ENCODE results near the gene RBBP8NL. TPM values are rescaled to one million over a fixed set of nuclear protein-coding genes. Genes with fewer than 3 reads are reported as not detected.

Gene RBBP8NL
- total RNA-seq, 1 experiment from 2014 or later: 6.2 TPM

DNA sequence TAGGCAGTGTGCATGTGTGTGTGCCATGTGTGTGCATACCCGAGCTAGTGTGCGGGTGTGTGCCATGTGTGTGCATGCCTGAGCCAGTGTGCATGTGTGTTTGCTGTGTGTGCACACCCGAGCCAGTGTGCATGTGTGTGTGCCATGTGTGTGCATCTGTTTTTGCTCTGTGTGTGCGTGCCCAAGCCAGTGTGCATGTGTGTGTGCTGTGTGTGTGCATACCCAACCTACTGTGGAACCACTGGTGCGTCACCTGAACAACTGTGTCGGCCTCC is 5.7 kb downstream of the RBBP8NL start:
- no TSS peak for BruUV-seq (replicated peaks)

DNA sequence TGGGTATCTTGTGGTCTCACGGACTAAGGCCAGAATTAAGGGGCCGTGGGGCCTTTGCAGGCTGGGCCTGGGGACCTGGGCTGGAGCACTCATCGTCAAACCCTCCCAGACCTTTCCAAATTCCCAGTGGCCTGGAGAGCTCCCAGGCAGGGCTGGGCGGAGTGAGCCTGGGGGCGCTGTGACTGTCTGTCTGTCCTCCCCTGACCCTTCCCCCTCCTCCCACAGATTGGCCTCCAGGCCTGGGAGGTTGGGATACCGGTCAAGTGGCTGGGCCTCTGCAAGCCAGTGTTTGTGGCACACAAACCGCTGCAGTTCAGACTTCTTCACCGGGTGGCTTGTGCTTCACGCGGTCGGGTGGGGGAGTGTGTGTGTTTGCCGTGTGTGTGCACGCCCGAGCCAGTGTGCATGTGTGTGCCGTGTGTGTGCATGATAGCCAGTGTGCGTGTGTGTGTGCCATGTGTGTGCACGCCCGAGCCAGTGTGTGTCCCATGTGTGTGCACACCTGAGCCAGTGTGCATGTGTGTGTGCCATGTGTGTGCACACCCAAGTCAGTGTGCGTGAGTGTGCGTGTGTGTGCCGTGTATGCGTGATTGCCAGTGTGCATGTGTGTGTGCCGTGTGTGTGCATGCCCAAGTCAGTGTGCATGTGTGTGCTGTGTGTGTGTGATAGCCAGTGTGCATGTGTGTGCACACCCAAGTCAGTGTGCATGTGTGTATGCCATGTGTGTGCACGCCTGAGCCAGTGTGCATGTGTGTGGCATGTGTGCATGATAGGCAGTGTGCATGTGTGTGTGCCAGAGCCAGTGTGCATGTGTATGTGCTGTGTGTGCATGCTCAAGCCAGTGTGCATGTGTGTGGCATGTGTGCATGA is 6.3 kb downstream of the RBBP8NL start:
- TF ChIP-seq, protein P1, sequence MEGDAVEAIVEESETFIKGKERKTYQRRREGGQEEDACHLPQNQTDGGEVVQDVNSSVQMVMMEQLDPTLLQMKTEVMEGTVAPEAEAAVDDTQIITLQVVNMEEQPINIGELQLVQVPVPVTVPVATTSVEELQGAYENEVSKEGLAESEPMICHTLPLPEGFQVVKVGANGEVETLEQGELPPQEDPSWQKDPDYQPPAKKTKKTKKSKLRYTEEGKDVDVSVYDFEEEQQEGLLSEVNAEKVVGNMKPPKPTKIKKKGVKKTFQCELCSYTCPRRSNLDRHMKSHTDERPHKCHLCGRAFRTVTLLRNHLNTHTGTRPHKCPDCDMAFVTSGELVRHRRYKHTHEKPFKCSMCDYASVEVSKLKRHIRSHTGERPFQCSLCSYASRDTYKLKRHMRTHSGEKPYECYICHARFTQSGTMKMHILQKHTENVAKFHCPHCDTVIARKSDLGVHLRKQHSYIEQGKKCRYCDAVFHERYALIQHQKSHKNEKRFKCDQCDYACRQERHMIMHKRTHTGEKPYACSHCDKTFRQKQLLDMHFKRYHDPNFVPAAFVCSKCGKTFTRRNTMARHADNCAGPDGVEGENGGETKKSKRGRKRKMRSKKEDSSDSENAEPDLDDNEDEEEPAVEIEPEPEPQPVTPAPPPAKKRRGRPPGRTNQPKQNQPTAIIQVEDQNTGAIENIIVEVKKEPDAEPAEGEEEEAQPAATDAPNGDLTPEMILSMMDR (IDR thresholded peaks at IDR 0.05; ENCODE audit: unreplicated experiment): no peak
- Mint-ChIP-seq H3K27ac (ENCODE audit: unreplicated experiment) (no peak overlapping the region), H3K4me3 (ENCODE audit: low read depth, unreplicated experiment) (no peak overlapping the region), H3K4me1 (ENCODE audit: low read depth, unreplicated experiment) (peaks cover 8% of the 10 kb centered on the region), H3K9me3 (ENCODE audit: low read depth, unreplicated experiment) (peaks cover 2% of the 10 kb centered on the region), H3K36me3 (ENCODE audit: insufficient read depth, unreplicated experiment) (peaks cover 13% of the 10 kb centered on the region), H3K27me3 (ENCODE audit: unreplicated experiment) (peaks cover 41% of the 10 kb centered on the region)
- no peak for DNase-seq
- BruUV-seq (replicated peaks): no TSS peak
- CTCF ChIA-PET: no interaction called here
- intact Hi-C loops (cut with micrococcal nuclease; ENCODE audit: unreplicated experiment): no loop called here

More for the DNA sequence above, 5.7 kb downstream of the RBBP8NL start:
- no peak overlapping the region for H3K4me3 Mint-ChIP-seq (ENCODE audit: low read depth, unreplicated experiment)
- intact Hi-C loops (cut with micrococcal nuclease; ENCODE audit: unreplicated experiment): no loop called here
- H3K36me3 Mint-ChIP-seq (ENCODE audit: insufficient read depth, unreplicated experiment): peaks cover 18% of the 10 kb centered on the region
- CTCF ChIA-PET: no interaction called here
- TF ChIP-seq, protein P1 (IDR thresholded peaks at IDR 0.05; ENCODE audit: unreplicated experiment): no peak
- peaks cover 41% of the 10 kb centered on the region for H3K27me3 Mint-ChIP-seq (ENCODE audit: unreplicated experiment)
- H3K4me1 Mint-ChIP-seq (ENCODE audit: low read depth, unreplicated experiment): peaks cover 14% of the 10 kb centered on the region
- DNase-seq: no peak
- H3K27ac Mint-ChIP-seq (ENCODE audit: unreplicated experiment): no peak overlapping the region
- H3K9me3 Mint-ChIP-seq (ENCODE audit: low read depth, unreplicated experiment): peaks cover 2% of the 10 kb centered on the region

DNA sequence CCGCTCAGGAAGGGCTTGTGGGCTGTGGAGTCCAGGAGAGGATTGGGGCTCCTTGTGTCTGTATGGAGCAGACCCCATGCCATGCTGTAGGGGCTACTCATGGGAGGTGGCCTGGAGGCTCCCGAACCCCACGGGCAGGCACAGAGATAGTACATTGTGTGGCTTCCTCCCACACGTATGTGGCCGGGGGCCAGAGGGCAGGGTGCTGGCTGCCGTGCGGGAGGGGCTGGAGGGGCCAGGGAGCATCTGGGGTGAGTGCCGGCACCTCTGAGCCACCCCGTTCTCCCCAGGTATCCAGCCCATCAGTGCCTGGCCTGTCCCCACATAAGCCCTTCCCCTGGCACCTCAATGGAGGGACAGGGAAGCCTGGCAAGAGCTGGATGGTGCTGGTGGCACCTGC is 7.6 kb downstream of the RBBP8NL start:
- Mint-ChIP-seq H3K4me3 (ENCODE audit: low read depth, unreplicated experiment) (no peak overlapping the region), H3K36me3 (ENCODE audit: insufficient read depth, unreplicated experiment) (peaks cover 6% of the 10 kb centered on the region), H3K9me3 (ENCODE audit: low read depth, unreplicated experiment) (peaks cover 2% of the 10 kb centered on the region), H3K27me3 (ENCODE audit: unreplicated experiment) (peaks cover 41% of the 10 kb centered on the region), H3K27ac (ENCODE audit: unreplicated experiment) (no peak overlapping the region), H3K4me1 (ENCODE audit: low read depth, unreplicated experiment) (no peaks in the 10 kb centered on the region)
- intact Hi-C loops (cut with micrococcal nuclease; ENCODE audit: unreplicated experiment): no loop called here
- TF ChIP-seq, protein P1 (IDR thresholded peaks at IDR 0.05; ENCODE audit: unreplicated experiment): no peak
- CTCF ChIA-PET: interaction anchor here (2.0 kb wide), 1 partner anchor 10 kb away, joined by 8 read pairs; no protein-coding TSS in a partner anchor
- BruUV-seq (replicated peaks): no TSS peak
- no peak for DNase-seq

DNA sequence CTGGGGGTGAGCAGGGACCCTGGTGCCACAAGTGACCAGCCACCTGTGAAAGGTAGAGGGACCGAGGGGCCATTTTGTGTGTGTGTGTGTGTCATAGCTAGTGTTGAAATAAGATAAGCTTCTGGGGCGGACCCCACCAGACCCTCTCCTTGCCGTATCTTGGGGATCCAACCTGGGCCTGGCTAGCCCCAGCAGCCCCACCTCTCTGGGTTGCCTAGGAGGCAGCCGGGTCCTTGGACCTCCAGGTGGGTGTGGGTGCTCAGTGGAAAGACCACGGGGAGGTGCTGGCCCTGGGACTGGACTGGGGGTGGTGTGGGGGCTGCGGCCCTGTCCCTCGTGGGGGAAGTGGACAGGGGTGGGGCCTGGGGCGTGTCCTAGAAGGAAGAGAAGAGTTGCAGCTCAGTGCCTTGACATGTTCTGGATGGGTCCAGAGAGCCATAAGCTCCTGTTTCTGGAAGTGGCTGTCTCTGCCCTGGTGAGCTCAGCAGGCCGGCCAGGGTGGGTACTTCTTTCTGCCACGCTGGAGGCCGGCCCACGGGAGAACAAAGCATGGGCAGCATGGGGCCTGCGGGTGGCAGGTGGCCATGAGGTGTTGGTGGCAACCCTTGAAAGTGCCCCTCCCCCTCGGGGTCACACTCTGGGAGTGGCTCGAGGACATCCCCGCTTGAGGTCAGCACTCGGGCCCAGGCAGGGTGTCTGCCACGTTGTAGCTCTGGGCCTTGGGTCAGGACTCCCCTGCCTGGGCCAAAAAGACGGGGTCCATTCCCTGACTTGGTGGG is 8.4 kb downstream of the RBBP8NL start:
- H3K9me3 Mint-ChIP-seq (ENCODE audit: low read depth, unreplicated experiment): peaks cover 2% of the 10 kb centered on the region
- BruUV-seq (replicated peaks): no TSS peak
- H3K4me1 Mint-ChIP-seq (ENCODE audit: low read depth, unreplicated experiment): no peaks in the 10 kb centered on the region
- DNase-seq: no peak
- intact Hi-C loops (cut with micrococcal nuclease; ENCODE audit: unreplicated experiment): no loop called here
- H3K27ac Mint-ChIP-seq (ENCODE audit: unreplicated experiment): no peak overlapping the region
- H3K4me3 Mint-ChIP-seq (ENCODE audit: low read depth, unreplicated experiment): no peak overlapping the region
- TF ChIP-seq, protein P1 (IDR thresholded peaks at IDR 0.05; ENCODE audit: unreplicated experiment): no peak
- H3K36me3 Mint-ChIP-seq (ENCODE audit: insufficient read depth, unreplicated experiment): peaks cover 6% of the 10 kb centered on the region
- CTCF ChIA-PET: interaction anchor here (1.1 to 2.0 kb wide), 2 partner anchors 8 to 9 kb away, joined by 3 to 8 read pairs; partner anchors contain the start of gene RBBP8NL
- peaks cover 41% of the 10 kb centered on the region for H3K27me3 Mint-ChIP-seq (ENCODE audit: unreplicated experiment)

All from Calu3 (cell line).